Osteoblast (primary cell): ENCODE measurements around the gene SLC6A6. TPM values are rescaled to one million over a fixed set of nuclear protein-coding genes. Genes with fewer than 3 reads are reported as not detected.

Source experiments
- DNase-seq: peaks from one replicate; pipeline ENCODE4 v3.0.0; 2011; ENCODE audit warnings: low spot score, mixed read lengths; ENCODE audit not compliant: insufficient read length; ENCODE audit errors: missing footprints
- H2AFZ ChIP-seq: 2 replicates; pipeline ENCODE4 v1.6.0; 2011; ENCODE audit warnings: mild to moderate bottlenecking, low read length
- H3K27ac ChIP-seq: 2 replicates; pipeline ENCODE4 v1.5.1; 2011; ENCODE audit warnings: mild to moderate bottlenecking, low read depth, low read length, moderate library complexity
- H3K27me3 ChIP-seq: 2 replicates; pipeline ENCODE4 v1.6.0; 2012; ENCODE audit warnings: mild to moderate bottlenecking, control low read depth, inconsistent platforms, low read length, moderate library complexity; ENCODE audit not compliant: insufficient read depth
- H3K36me3 ChIP-seq: 2 replicates; pipeline ENCODE4 v1.5.1; 2011; ENCODE audit warnings: mild to moderate bottlenecking, low read length, control low read depth, moderate library complexity; ENCODE audit not compliant: insufficient read depth
- H3K4me1 ChIP-seq: 2 replicates; pipeline ENCODE4 v1.5.1; 2011; ENCODE audit warnings: mild to moderate bottlenecking, low read length, control low read depth, moderate library complexity; ENCODE audit not compliant: insufficient read depth
- H3K4me2 ChIP-seq: 2 replicates; pipeline ENCODE4 v1.6.0; 2011; ENCODE audit warnings: mild to moderate bottlenecking, low read length; ENCODE audit not compliant: insufficient read depth
- H3K4me3 ChIP-seq: fragments of 200-600 bp; sonication (generic); 3 replicates; pipeline ENCODE4 v1.5.1; 2012; ENCODE audit warnings: mild to moderate bottlenecking, low read length, inconsistent platforms; ENCODE audit not compliant: insufficient read depth
- H3K79me2 ChIP-seq: 2 replicates; pipeline ENCODE4 v1.6.0; 2012; ENCODE audit warnings: mild to moderate bottlenecking, low read length, control low read depth, inconsistent platforms; ENCODE audit not compliant: insufficient read depth
- H3K9me3 ChIP-seq: 2 replicates; pipeline ENCODE4 v1.5.1; 2011; ENCODE audit warnings: low read depth, low read length, control low read depth
- H4K20me1 ChIP-seq: 2 replicates; pipeline ENCODE4 v1.6.0; 2012; ENCODE audit warnings: mild to moderate bottlenecking, low read length, control low read depth; ENCODE audit not compliant: insufficient read depth
- total RNA-seq: library from RNA; depleted of rRNA; stranded (reverse); fragments of >200 nt; gene quantifications from 2 replicates; pipeline ENCODE4 v1.2.3, GENCODE V29; 2012
- TF ChIP-seq, protein P1 (sequence below): IDR thresholded peaks from 2 replicates; pipeline ENCODE4 v1.5.1; 2011; ENCODE audit warnings: mild to moderate bottlenecking, low read depth, low read length, moderate library complexity; ENCODE audit errors: extremely low read depth

SLC6A6 gene
- total RNA-seq, 1 donor = 86.5 TPM

DNA sequence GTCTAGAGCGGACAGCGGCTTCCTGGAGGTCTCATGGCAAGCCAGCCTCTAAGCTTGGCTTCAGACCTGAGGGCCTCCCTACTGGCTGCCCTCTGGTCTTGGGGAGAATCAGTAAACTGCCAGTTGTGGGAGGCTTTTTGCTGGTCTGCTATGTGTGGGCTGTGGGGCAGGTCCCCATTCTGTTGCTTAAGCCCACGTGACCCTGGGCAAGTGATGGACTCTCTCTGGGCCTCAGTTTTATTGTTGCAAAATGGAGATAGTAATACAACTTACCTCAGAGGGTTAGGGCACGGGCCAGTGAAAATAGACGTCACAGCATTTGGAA, 61.7 kb downstream of the SLC6A6 start:
- peaks cover 18% of the 10 kb centered on the region for H3K4me1 ChIP-seq
- H3K79me2 ChIP-seq = no peaks in the 10 kb centered on the region
- no peak overlapping the region for H3K4me3 ChIP-seq
- no peak overlapping the region for H3K4me2 ChIP-seq
- H3K36me3 ChIP-seq = peaks cover 89% of the 10 kb centered on the region
- peak overlapping the region; percentile 19 for H3K27ac ChIP-seq
- H3K9me3 ChIP-seq = no peaks in the 10 kb centered on the region
- H4K20me1 ChIP-seq = no peaks in the 10 kb centered on the region
- TF ChIP-seq, protein P1, sequence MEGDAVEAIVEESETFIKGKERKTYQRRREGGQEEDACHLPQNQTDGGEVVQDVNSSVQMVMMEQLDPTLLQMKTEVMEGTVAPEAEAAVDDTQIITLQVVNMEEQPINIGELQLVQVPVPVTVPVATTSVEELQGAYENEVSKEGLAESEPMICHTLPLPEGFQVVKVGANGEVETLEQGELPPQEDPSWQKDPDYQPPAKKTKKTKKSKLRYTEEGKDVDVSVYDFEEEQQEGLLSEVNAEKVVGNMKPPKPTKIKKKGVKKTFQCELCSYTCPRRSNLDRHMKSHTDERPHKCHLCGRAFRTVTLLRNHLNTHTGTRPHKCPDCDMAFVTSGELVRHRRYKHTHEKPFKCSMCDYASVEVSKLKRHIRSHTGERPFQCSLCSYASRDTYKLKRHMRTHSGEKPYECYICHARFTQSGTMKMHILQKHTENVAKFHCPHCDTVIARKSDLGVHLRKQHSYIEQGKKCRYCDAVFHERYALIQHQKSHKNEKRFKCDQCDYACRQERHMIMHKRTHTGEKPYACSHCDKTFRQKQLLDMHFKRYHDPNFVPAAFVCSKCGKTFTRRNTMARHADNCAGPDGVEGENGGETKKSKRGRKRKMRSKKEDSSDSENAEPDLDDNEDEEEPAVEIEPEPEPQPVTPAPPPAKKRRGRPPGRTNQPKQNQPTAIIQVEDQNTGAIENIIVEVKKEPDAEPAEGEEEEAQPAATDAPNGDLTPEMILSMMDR = no peak
- no peaks in the 10 kb centered on the region for H3K27me3 ChIP-seq
- peak; percentile 79 for DNase-seq
- H2AFZ ChIP-seq = no peak overlapping the region

DNA sequence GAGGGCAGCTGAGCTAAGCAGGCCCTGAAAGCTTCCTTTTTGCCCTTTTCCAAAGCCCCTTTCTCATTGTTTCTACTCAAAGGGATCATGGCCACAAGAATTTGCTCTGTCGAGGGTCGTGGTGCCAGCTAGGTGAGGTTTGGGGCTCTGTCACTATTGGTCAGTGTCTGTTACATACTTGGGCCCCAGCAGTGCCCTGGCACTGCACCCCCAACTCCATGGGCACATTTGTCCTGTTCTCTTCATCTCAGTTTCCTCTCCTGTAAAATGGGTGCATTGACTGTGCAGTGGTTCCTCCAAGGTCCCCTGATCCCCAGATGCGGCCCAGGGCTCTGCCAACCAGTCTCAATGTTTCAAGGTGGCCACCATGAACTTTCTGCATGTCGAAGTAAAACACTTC, 62.1 kb downstream of the SLC6A6 start:
- DNase-seq = peak; percentile 30

DNA sequence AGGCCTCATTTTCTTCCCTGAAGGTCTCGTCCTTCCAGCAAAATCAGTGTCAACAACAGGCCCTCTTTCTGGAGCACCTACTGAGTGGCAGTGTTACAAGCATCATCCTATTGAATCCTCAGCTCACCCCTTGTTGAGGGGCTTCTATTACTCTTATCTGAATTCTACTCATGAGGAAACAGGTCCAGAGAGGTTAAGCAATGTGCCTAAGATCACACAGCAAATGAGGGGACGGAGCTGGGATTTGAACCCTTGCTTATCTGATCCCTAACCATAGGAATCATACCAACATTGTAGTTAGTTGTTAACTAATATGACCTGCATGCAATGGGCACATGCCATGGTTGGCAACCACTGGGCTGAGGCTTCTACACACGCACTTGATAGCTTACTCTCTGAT, 63.0 kb downstream of the SLC6A6 start:
- H3K4me1 ChIP-seq = peaks cover 10% of the 10 kb centered on the region
- DNase-seq = peak; percentile 23
- H3K36me3 ChIP-seq = peaks cover 89% of the 10 kb centered on the region
- no peaks in the 10 kb centered on the region for H3K79me2 ChIP-seq
- TF ChIP-seq, protein P1 = no peak
- no peaks in the 10 kb centered on the region for H4K20me1 ChIP-seq
- H3K4me2 ChIP-seq = no peak overlapping the region
- no peak overlapping the region for H3K4me3 ChIP-seq
- H3K27ac ChIP-seq = no peak overlapping the region
- H2AFZ ChIP-seq = no peak overlapping the region
- H3K27me3 ChIP-seq = no peaks in the 10 kb centered on the region
- no peaks in the 10 kb centered on the region for H3K9me3 ChIP-seq

More for the DNA sequence above, 62.1 kb downstream of the SLC6A6 start:
- no peaks in the 10 kb centered on the region for H3K27me3 ChIP-seq
- TF ChIP-seq, protein P1 = no peak
- H2AFZ ChIP-seq = no peak overlapping the region
- H3K4me2 ChIP-seq = no peak overlapping the region
- H3K4me3 ChIP-seq = no peak overlapping the region
- H3K27ac ChIP-seq = peak overlapping the region; percentile 19
- H3K9me3 ChIP-seq = no peaks in the 10 kb centered on the region
- peaks cover 16% of the 10 kb centered on the region for H3K4me1 ChIP-seq
- H3K79me2 ChIP-seq = no peaks in the 10 kb centered on the region
- no peaks in the 10 kb centered on the region for H4K20me1 ChIP-seq
- H3K36me3 ChIP-seq = peaks cover 89% of the 10 kb centered on the region

DNA sequence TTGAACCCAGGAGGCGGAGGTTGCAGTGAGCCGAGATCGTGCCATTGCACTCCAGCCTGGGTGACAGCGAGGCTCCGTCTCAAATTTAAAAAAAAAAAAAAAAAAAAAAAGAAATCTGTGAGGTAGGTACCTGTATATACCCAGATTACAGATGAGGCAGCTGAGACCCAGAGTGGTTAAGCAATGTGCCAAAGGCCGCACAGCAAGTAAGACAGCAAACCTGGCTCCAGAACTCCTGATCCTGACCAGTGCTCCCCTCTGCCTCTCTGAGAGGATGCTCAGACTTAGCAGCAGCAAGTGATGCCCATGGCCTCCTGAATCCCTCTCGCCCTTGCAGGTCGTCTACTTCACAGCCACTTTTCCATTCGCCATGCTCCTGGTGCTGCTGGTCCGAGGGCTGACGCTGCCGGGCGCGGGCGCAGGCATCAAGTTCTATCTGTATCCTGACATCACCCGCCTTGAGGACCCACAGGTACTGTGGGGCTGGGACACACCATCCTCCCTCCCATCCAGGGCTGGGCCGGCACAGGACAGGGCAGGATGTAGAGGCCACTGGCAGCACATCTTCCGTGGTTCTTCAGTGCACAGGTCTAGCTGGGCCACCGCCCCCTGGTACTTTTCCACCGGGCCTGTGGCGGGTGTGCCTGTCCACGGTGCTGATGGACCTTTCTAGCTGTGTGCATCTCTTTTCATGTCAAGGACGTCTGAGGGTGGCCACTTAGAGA, 63.9 kb downstream of the SLC6A6 start:
- Histone ChIP-seq H3K27me3 (no peaks in the 10 kb centered on the region), H3K36me3 (peaks cover 85% of the 10 kb centered on the region), H3K4me3 (no peak overlapping the region), H3K9me3 (no peaks in the 10 kb centered on the region), H3K27ac (no peak overlapping the region), H2AFZ (no peak overlapping the region), H3K79me2 (no peaks in the 10 kb centered on the region), H4K20me1 (no peaks in the 10 kb centered on the region), H3K4me2 (no peak overlapping the region), H3K4me1 (peaks cover 12% of the 10 kb centered on the region)
- TF ChIP-seq, protein P1 = no peak
- peak; percentile 49 for DNase-seq
